Subcutaneous abdominal adipose tissue (tissue), 5 donors: ENCODE results near the gene RNF212.
A peak's percentile ranks its signal among the peaks of the same experiment; 100 is the strongest.

ENCODE experiments used
- H3K27ac ChIP-seq: one replicate; pipeline ENCODE4 v1.7.0; 2013; ENCODE audit warnings: low read depth, mild to moderate bottlenecking, inconsistent platforms, low read length, moderate library complexity
- H3K27me3 ChIP-seq, 5 donors: one replicate each; pipeline ENCODE4 v1.7.0; 2013; ENCODE audit warnings: low read length in 5 of 5, inconsistent platforms in 1 of 5; ENCODE audit not compliant: control insufficient read depth in 5 of 5, insufficient read depth in 4 of 5
- H3K36me3 ChIP-seq, 5 donors: one replicate each; pipeline ENCODE4 v1.7.0; 2013; ENCODE audit warnings: low read length in 5 of 5; ENCODE audit not compliant: control insufficient read depth in 5 of 5, insufficient read depth in 5 of 5
- H3K4me1 ChIP-seq, 5 donors: one replicate each; pipeline ENCODE4 v1.7.0; 2013; ENCODE audit warnings: low read length in 5 of 5, mild to moderate bottlenecking in 3 of 5, moderate library complexity in 1 of 5; ENCODE audit not compliant: control insufficient read depth in 5 of 5, insufficient read depth in 5 of 5
- H3K4me3 ChIP-seq, 5 donors: one replicate each; pipeline ENCODE4 v1.7.0; 2013; ENCODE audit warnings: low read length in 5 of 5, low read depth in 1 of 5
- H3K9ac ChIP-seq, 5 donors: one replicate each; pipeline ENCODE4 v1.7.0; 2013; ENCODE audit warnings: low read length in 5 of 5, mild to moderate bottlenecking in 4 of 5, moderate library complexity in 3 of 5
- H3K9me3 ChIP-seq, 5 donors: one replicate each; pipeline ENCODE4 v1.7.0; 2013; ENCODE audit warnings: low read length in 5 of 5; ENCODE audit not compliant: control insufficient read depth in 5 of 5
- donor health status: healthy.
- donor health status: healthy.
- donor health status: healthy.
- donor health status: healthy.
- donor health status: healthy.

Gene RNF212, protein sequence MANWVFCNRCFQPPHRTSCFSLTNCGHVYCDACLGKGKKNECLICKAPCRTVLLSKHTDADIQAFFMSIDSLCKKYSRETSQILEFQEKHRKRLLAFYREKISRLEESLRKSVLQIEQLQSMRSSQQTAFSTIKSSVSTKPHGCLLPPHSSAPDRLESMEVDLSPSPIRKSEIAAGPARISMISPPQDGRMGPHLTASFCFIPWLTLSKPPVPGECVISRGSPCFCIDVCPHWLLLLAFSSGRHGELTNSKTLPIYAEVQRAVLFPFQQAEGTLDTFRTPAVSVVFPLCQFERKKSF

DNA sequence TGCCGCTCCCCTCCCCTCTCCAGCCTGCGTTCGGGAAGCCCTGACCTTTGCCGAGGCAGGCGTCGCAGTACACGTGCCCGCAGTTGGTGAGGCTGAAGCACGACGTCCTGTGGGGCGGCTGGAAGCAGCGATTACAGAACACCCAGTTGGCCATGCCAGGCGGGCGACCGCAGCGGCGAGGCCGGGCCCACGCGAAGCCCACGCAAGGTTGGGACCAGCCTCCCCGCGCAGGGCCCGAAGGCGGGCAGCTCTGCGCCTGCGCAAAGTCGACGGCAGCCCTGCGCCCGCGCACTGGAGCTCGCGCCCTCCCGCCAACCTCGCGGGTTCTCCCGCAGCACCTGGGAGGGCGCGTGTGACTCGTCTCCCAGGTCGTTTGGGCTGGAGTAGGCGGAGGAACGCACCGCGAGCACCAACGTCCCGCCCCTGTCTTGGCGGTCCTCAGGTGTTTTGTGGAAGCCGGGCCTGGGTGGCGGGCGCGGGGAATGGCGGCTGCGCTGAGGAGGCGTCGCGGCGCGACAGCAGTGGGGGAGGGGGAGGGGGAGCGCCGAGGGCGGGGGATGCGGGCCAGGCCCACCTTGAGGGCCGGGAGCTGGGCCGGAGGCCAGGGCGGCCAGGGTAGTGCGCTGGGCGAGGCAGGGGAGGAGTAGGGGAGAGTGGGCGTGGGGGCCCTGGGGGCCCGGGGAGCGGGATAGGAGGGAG lies at the start of gene RNF212:
Gene RNF212 (minus strand): TSS at position 254 of the 699 bp plus-strand sequence. CDS start 100 bp downstream, at position 154.
- Histone ChIP-seq H3K27ac (no peak within 1 kb of the TSS), H3K4me1 (peaks cover 0 to 6% (median 4%) of the 10 kb centered on the region in 5 donors), H3K9me3 (no peaks in the 10 kb centered on the region), H3K4me3 (peak within 1 kb of the TSS in 4 of 5 donors; percentile 27 to 57 (median 50)), H3K27me3 (peaks cover 0 to 14% (median 8%) of the 10 kb centered on the region in 5 donors), H3K36me3 (no peaks in the 10 kb centered on the region), H3K9ac (peak within 1 kb of the TSS in 1 of 5 donors; percentile 52)

- H3K27me3 ChIP-seq: no peaks in the 10 kb centered on the region
- no peak overlapping the region for H3K9ac ChIP-seq
- peaks cover 0 to 2% (median 0%) of the 10 kb centered on the region in 5 donors for H3K36me3 ChIP-seq
- no peak overlapping the region for H3K4me3 ChIP-seq
- peaks cover 4 to 9% (median 7%) of the 10 kb centered on the region in 5 donors for H3K9me3 ChIP-seq
- no peak overlapping the region for H3K27ac ChIP-seq
- H3K4me1 ChIP-seq: peaks cover 0 to 2% (median under 1%) of the 10 kb centered on the region in 5 donors
Measured at GRCh38 chr4:1160351-1160750, 47.0 kb upstream of the RNF212 start.

DNA sequence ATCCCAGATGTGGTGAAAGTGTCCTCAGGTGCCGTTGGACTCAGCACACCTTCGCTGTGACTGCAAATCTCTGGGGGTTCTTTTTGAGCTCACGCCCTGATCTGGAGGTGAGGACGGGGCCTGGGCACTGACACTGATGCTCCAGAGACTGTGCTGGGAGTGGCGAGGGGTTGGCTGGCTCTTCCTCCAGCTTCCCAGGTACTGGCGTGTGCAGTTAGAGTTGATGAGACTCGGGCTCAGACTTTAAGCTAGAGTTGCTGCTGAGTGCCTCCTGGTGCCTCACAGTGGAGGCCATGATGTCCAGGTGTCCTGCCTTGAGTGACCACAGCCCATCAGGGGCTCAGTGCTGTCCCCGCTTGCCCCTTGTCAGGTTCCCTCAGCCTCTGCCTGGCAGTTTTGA lies 42.7 kb upstream of the RNF212 start:
- peaks cover 0 to 3% (median 0%) of the 10 kb centered on the region in 5 donors for H3K27me3 ChIP-seq
- H3K36me3 ChIP-seq: peaks cover 0 to 2% (median 0%) of the 10 kb centered on the region in 5 donors
- peaks cover 5 to 14% (median 11%) of the 10 kb centered on the region in 5 donors for H3K4me1 ChIP-seq
- peaks cover 4 to 9% (median 7%) of the 10 kb centered on the region in 5 donors for H3K9me3 ChIP-seq
- no peak overlapping the region for H3K4me3 ChIP-seq
- no peak overlapping the region for H3K27ac ChIP-seq
- no peak overlapping the region for H3K9ac ChIP-seq

- Histone ChIP-seq H3K36me3 (peaks cover 0 to 2% (median 0%) of the 10 kb centered on the region in 5 donors), H3K9me3 (peaks cover 4 to 13% (median 7%) of the 10 kb centered on the region in 5 donors), H3K4me3 (no peak overlapping the region), H3K9ac (no peak overlapping the region), H3K27me3 (peaks cover 0 to 3% (median 0%) of the 10 kb centered on the region in 5 donors), H3K4me1 (peaks cover 5 to 14% (median 11%) of the 10 kb centered on the region in 5 donors), H3K27ac (no peak overlapping the region)
Measured at GRCh38 chr4:1155314-1155713, 42.0 kb upstream of the RNF212 start.

GRCh38 chr4:1154523-1155182 lies 41.3 kb upstream of the RNF212 start:
- Histone ChIP-seq H3K36me3 (peaks cover 0 to 2% (median 0%) of the 10 kb centered on the region in 5 donors), H3K9me3 (peaks cover 4 to 13% (median 7%) of the 10 kb centered on the region in 5 donors), H3K27ac (no peak overlapping the region), H3K27me3 (peaks cover 0 to 3% (median 0%) of the 10 kb centered on the region in 5 donors), H3K9ac (no peak overlapping the region), H3K4me1 (peaks cover 5 to 14% (median 11%) of the 10 kb centered on the region in 5 donors), H3K4me3 (peak overlapping the region in 3 of 5 donors; percentile 1 to 17 (median 5))

GRCh38 chr4:1154126-1154522 lies 40.8 kb upstream of the RNF212 start:
- Histone ChIP-seq H3K9ac (no peak overlapping the region), H3K4me3 (no peak overlapping the region), H3K9me3 (peaks cover 4 to 13% (median 7%) of the 10 kb centered on the region in 5 donors), H3K36me3 (peaks cover 0 to 2% (median 0%) of the 10 kb centered on the region in 5 donors), H3K27me3 (peaks cover 0 to 3% (median 0%) of the 10 kb centered on the region in 5 donors), H3K4me1 (peaks cover 5 to 14% (median 11%) of the 10 kb centered on the region in 5 donors), H3K27ac (no peak overlapping the region)

DNA sequence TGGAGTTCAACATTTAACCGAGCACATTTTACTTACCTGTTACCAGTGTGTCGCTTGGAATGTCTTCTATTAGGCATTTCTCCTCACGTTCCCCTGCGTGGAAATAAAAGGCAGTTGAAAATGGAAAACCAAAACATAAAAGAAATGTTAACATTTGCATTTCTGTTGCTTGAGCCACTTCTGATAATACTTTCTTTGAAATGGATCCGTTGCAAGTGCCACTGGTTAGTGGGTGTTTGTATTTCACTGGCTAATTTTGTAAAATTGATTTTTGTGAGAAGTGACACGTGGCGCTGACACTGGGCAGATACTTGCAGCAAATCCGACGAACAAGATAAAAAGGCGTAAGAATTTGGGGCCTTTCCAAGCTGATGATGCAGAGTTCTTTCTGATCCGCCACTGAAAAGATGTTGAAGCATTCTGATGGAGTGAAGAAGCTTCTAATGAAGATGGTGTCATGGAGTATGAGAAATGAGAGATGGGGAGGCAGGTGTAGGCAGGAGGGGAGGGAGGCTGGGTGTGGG lies 40.3 kb upstream of the RNF212 start:
- no peak overlapping the region for H3K27ac ChIP-seq
- peaks cover 4 to 13% (median 5%) of the 10 kb centered on the region in 5 donors for H3K9me3 ChIP-seq
- peaks cover 5 to 14% (median 11%) of the 10 kb centered on the region in 5 donors for H3K4me1 ChIP-seq
- no peak overlapping the region for H3K9ac ChIP-seq
- peaks cover 0 to 3% (median 0%) of the 10 kb centered on the region in 5 donors for H3K27me3 ChIP-seq
- H3K36me3 ChIP-seq: peaks cover 0 to 2% (median 0%) of the 10 kb centered on the region in 5 donors
- no peak overlapping the region for H3K4me3 ChIP-seq

DNA sequence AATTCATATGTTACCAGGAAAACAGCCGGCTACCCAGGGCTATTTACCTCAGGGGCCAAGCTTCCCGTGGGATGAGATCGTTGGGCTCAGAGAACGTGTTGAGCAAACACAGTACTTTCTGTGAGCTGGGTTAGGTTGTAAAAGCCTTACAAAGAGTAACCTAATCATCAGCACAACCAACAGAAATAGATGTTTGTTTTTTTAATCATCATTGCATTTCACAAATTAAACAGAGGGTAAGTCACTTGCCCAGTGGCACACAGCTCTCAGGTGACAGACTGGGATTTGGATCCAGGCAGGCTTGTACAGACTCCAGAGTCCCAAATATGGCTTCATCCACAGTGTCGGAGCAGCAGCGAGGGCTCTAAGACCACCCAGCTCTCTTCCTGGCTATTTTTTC lies 38.9 kb upstream of the RNF212 start:
- Histone ChIP-seq H3K9ac (no peak overlapping the region), H3K36me3 (no peaks in the 10 kb centered on the region), H3K27ac (no peak overlapping the region), H3K9me3 (peaks cover 0 to 3% (median 0%) of the 10 kb centered on the region in 5 donors), H3K27me3 (peaks cover 0 to 3% (median 0%) of the 10 kb centered on the region in 5 donors), H3K4me1 (peaks cover 5 to 14% (median 11%) of the 10 kb centered on the region in 5 donors), H3K4me3 (no peak overlapping the region)

- Histone ChIP-seq H3K27me3 (peaks cover 0 to 3% (median 0%) of the 10 kb centered on the region in 5 donors), H3K36me3 (no peaks in the 10 kb centered on the region), H3K9ac (no peak overlapping the region), H3K27ac (no peak overlapping the region), H3K4me3 (no peak overlapping the region), H3K4me1 (peaks cover 5 to 14% (median 11%) of the 10 kb centered on the region in 5 donors), H3K9me3 (peaks cover 0 to 3% (median 0%) of the 10 kb centered on the region in 5 donors)
Measured at GRCh38 chr4:1151541-1151940, 38.2 kb upstream of the RNF212 start.
